DMS53 treated with DMSO at 0.1 percent for 48 hours (cell line): ENCODE results near the gene PRKAA1.

ENCODE experiments used
- DNase-seq: peaks from one replicate; lab custom pipeline; 2025; ENCODE audit not compliant: unreplicated experiment; lab: John Stamatoyannopoulos, UW

Gene PRKAA1

GRCh38 chr5:40798012-40798800 is at the start of gene PRKAA1:
TSS of gene PRKAA1 (minus strand) at chr5:40798374. CDS start at chr5:40798189, 185 bp downstream.
- DNase-seq: peak; percentile 45

GRCh38 chr5:40847525-40847924 is 49.4 kb upstream of the PRKAA1 start:
- DNase-seq: no peak

DNA sequence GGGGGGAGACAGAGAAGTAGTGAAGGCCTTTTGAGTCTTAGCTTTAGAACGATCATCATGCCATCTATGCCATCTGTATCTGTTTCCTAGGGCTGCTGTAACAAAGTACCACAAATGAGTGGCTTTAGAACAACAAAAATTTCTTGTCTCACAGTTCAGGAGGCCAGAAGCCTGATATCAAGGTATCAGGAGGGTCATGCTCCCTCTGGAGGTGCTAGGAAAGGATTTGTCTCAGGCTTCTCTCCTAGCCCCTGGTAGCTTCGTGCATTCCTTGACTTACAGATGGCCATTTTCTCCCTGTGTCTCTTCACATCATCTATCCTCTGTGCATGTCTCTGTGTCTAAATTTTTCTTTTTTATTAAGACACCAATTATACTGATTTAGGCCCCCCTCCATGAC is 48.2 kb upstream of the PRKAA1 start:
- DNase-seq: no peak

DNA sequence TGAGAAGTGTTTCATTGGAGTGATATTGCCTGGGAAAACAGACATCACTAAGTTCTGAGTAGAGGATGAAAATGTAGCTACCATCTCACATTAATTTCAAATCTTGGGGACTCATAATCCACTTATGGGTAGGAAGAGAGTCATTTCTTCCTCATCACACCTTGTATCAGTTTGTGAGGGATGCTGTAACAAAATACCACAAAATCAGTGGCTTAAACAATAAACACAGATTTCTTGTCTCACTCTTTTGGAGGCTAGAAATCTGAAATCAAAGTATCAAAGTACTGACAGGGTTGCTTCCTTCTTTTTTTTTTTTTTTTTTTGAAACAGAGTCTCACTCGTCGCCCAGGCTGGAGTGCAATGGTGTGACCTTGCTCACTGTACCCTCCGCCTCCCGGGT is 46.4 kb upstream of the PRKAA1 start:
- no peak for DNase-seq

- no peak for DNase-seq
Observed at GRCh38 chr5:40842351-40842750, 44.2 kb upstream of the PRKAA1 start.

DNA sequence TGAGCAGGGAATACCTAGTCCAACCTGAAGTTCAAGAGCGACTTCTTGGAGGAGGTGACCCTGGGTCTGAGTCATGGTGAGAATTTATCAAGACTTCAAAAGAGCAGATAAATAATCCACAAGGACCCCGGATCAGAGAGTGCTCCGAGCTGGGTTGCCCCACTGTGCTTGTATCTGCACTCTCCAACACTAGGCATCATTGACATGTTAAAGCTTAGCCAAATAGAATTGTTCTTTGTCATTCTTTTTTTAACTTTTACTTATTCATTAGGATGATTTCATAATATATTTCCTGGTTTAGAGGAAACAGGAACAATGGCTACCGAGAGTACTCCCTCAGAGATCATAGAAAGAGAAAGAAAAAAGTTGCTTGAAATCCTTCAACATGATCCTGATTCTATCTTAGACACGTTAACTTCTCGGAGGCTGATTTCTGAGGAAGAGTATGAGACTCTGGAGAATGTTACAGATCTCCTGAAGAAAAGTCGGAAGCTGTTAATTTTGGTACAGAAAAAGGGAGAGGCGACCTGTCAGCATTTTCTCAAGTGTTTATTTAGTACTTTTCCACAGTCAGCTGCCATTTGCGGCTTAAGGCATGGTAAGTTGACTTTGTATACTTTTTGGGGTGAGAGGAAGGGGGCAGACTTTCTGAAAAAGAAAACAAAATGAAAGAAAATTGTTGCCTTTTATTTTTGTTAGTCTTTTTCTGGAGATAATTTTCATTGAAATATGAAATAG is 43.1 kb upstream of the PRKAA1 start, which contains the start of gene CARD6:
Gene CARD6 (plus strand): TSS at position 300 of the 738 bp plus-strand sequence. CDS start 16 bp downstream, at position 316.
- peak; percentile 22 for DNase-seq

GRCh38 chr5:40838086-40838485 is 39.9 kb upstream of the PRKAA1 start:
- DNase-seq: no peak

DNA sequence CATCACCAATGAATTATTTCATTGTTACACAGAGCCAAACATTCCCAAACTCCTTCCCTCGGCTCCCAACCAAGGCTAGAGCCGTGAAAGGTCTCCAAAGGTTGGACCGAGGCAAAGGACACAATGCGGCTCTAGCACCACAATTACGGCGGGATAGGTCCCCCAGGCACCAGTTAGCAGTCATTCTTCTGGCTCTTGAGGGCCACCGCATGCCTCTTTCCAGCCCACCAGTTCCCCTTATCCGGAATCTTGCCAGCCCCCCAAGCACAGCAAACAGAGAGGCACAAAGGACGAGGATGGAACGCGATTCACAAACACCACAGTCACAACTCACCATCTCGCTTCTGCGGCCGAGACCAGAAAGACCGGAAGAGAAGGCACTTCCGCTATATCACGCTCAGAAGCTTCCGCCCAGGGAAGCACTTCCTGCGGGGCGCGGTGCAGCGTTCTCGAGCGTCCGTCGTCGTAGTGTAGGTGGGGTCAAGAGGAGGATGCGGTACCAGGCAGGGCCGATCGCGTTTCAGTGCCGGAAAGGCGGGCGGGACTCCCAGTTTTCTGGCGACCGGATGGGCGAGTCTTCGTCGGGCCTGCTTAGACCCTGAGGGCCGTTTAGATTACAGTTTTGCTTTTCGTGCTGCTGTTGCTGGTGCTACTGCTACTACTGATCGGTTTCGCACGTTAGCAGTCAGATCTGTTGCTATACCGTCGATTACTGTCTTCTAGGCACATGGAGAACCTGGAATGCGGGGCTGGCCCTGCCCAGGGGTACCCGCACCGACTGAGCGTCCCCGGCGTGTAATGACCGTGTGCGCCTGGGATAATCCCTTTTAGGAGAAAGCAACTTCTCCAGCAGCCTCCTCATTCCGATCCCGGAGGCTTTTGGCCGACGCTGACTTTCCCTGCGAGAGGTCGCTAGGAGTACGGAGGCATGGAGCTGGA is 36.9 kb upstream of the PRKAA1 start, which contains the start of gene RPL37:
Gene RPL37 (minus strand): TSS at position 374 of the 939 bp plus-strand sequence. CDS start 37 bp downstream, at position 337.
- DNase-seq: peak; percentile 82

- DNase-seq: no peak
Observed at GRCh38 chr5:40834391-40834848, 36.2 kb upstream of the PRKAA1 start.

- no peak for DNase-seq
Observed at GRCh38 chr5:40833712-40834229, 35.6 kb upstream of the PRKAA1 start.

GRCh38 chr5:40832345-40832744 is 34.2 kb upstream of the PRKAA1 start:
- DNase-seq: no peak

DNA sequence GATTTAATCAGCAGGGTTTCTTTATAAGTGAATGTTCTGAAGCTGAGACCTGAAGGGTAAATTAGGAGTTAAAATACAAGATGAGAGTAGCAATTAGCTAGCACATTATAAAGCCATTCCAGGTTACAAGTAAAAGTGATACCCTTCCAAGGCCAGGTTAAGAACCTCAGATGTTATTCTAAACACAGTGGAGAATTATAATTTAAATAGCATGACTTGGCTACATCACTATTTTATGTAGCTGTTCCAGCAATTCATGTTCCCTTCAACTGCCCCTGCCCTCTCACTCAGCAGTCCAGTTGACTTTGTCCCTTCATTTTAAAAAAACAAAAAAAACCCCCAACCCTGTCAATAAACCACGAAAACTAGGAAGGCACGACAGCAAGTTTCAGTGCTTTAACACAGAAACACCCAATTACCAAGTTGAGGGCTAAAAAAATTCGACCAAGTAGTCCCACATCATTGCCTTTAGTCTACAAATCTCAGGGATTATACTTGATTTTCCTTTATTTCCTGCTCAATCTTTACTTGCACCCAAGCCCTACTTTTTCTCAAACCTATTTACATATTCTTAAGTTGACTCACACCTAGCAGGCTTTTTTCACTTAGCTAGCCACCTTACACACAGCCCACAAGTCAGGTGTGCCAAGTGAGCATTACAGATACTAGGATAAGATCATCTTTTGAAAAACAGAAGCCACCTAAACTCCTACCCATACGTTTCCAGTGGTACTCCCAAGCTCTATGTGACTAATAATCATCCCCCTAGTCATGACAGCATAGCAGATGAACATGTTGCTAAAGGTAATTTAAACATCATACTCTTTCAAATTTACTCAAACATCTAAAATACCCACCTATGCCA is 33.4 kb upstream of the PRKAA1 start:
- DNase-seq: no peak

DNA sequence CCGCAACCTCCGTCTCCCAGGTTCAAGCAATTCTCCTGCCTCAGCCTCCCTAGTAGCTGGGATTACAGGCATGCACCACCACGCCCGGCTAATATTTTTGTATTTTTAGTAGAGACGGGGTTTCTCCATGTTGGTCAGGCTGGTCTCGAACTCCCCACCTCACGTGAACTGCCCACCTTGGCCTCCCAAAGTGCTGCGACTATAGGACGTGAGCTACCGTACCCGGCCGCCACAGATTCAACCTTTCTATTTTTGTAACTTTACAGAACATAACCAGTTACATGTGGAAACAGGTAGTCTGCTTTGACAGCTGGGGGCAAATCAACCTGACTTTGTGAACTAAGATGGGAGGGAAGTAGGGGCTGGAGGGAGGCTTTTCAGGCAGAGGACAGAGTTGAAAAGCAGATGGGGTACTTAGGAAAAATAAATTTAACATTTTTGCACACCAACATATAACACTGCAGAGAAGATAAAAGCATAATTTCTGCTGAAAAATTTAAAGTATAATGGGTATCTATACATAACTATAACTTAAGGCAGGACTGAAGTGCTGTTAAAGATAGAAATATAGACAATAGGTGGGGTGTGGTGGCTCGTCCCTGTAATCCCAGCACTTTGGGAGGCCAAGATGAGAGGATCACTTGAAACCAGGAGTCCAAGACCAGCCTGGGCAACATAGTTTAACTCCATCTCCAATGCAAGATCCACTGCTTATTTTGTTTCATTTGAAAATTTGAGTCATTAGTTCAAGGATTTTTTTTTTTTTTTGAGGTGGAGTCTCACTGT is 31.8 kb upstream of the PRKAA1 start:
- DNase-seq: no peak

DNA sequence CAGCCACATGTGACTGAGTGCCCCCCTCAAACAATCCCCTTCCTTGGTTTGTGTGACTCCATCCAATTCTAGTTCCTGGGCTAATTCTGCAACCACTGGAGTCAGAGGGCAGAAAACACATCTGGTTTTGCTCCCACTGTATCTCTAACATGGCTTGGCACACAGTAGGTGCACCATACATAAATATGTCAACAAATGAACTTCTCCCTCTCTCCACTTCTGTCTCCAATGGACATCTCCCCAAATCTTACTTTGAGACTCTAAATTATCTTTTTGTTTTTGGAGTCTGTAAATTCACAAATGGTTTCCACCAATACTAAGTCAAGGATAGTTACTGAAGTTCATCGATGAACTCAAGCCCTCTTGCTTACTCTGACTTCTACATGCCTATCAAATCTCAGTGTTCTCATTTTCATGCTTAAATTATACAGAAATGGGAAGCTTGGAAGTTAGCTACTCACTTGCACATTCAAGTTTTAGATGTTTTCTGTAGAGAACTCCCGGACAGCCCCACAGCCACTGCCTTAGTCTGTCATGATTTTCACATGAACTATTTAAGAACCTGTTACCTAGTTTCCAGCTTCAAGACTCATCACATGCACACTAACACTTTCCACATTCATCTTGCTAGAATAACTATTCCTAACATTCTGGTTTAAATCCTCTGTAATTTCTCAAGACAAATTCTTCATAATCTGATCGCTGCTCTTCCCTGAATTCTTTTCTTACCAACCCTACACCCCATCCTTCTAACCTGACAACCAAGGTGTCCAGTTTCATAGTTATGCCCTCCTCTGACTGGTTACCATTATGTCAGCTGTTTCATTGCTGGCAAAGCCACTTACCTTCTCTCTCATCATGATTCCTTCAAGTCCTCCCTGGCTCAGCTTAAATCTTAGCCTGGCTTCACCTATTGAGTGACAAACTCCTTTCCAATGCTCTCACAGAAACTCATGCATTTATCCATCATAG is 30.8 kb upstream of the PRKAA1 start:
- no peak for DNase-seq

GRCh38 chr5:40828021-40828631 is 30.0 kb upstream of the PRKAA1 start:
- DNase-seq: no peak

- DNase-seq: no peak
Observed at GRCh38 chr5:40827188-40827977, 29.2 kb upstream of the PRKAA1 start.
